Aorta (tissue), 5 donors: ENCODE results near the gene MTCH2. TPM values are rescaled to one million over a fixed set of nuclear protein-coding genes. Genes with fewer than 3 reads are reported as not detected.

Source experiments
- ATAC-seq: fragments of 200-7000 bp; cut with Tn5 transposase; one replicate; pipeline ENCODE4 v1.9.1; 2022; ENCODE audit warnings: moderate library complexity; ENCODE audit not compliant: low FRiP score
- DNase-seq, 2 donors: peaks; one replicate each; pipeline ENCODE4 v3.0.0-alpha.2; 2020
- H3K27ac ChIP-seq, 2 donors: one replicate each; pipeline ENCODE4 v1.5.1; 2013; ENCODE audit warnings: low read length in 2 of 2, mild to moderate bottlenecking in 2 of 2, moderate library complexity in 2 of 2, control low read depth in 1 of 2, inconsistent platforms in 1 of 2, low read depth in 1 of 2
- H3K27me3 ChIP-seq, 2 donors: one replicate each; pipeline ENCODE4 v1.6.1; 2013; ENCODE audit warnings: control low read depth in 1 of 2, low read length in 1 of 2, mild to moderate bottlenecking in 1 of 2, moderate library complexity in 1 of 2; ENCODE audit not compliant: insufficient read depth in 2 of 2, control insufficient read depth in 1 of 2
- H3K36me3 ChIP-seq, 2 donors: one replicate each; pipeline ENCODE4 v1.6.1; 2013; ENCODE audit warnings: control low read depth in 1 of 2, low read length in 1 of 2, mild to moderate bottlenecking in 1 of 2; ENCODE audit not compliant: insufficient read depth in 2 of 2, control insufficient read depth in 1 of 2
- H3K4me1 ChIP-seq, 2 donors: one replicate each; pipeline ENCODE4 v1.6.1; 2013; ENCODE audit warnings: low read length in 2 of 2, control low read depth in 1 of 2, mild to moderate bottlenecking in 1 of 2, moderate library complexity in 1 of 2; ENCODE audit not compliant: insufficient read depth in 2 of 2, control insufficient read depth in 1 of 2
- H3K4me3 ChIP-seq, 2 donors: one replicate each; pipeline ENCODE4 v1.5.1; 2013; ENCODE audit warnings: low read length in 2 of 2, control low read depth in 1 of 2, mild to moderate bottlenecking in 1 of 2
- H3K9me3 ChIP-seq: one replicate; pipeline ENCODE4 v1.6.1; 2013; ENCODE audit warnings: mild to moderate bottlenecking, low read length; ENCODE audit not compliant: control insufficient read depth
- WGBS, 2 donors: extraction: QIAGEN DNeasy Blood & Tissue Kit; methylation state at CpG; one replicate each; pipeline ENCODE4 v1.1.7; 2013; 5-methylcytosine and 5-hydroxymethylcytosine counted together
- intact Hi-C, 2 donors: fragments of 100-400 bp; cut with DNase I; formaldehyde crosslinking; loops; one replicate each; pipeline versions ENCODE4 v1.14.2 to v1.15.0; 2022
- polyA plus RNA-seq, 2 donors: library from polyadenylated mRNA; stranded (reverse); fragments of 200-250 nt; gene quantifications; one replicate each; pipeline ENCODE4 v1.2.3, GENCODE V29; 2013
- total RNA-seq, 2 donors: library from RNA; stranded (reverse); fragmentation: NEBNext Ultra II Directional; extraction: Animal tissue kit (Norgen Biotek cat#: 25700); gene quantifications; one replicate each; pipeline ENCODE4 v1.2.1, GENCODE V29; 2021
- donor health status: healthy with polysubstance abuse.
- donor health status: Bipolar disorder and iron deficiency.
- donor health status: DM: no; HTN: no; CAD: no.
- donor health status: DM: no; HTN: no; CAD: no.
- donor health status: DM: yes; HTN: yes; CAD: no.

The MTCH2 gene
- total and polyA plus RNA-seq, 4 donors, result 28.6 to 47.8 (median 39.3) TPM

- H3K4me1 ChIP-seq, result no peaks in the 10 kb centered on the region
- H3K4me3 ChIP-seq, result peak overlapping the region in 1 of 2 donors; percentile 3
- H3K27ac ChIP-seq, result no peak overlapping the region
- no peaks in the 10 kb centered on the region for H3K27me3 ChIP-seq
- ATAC-seq, result no peak
- intact Hi-C loops, result no loop called here
- no peaks in the 10 kb centered on the region for H3K36me3 ChIP-seq
- peak in 1 of 2 donors; percentile 29 for DNase-seq
- no peaks in the 10 kb centered on the region for H3K9me3 ChIP-seq
- WGBS, 2 donors, result 27 to 28% methylated on average over 91 to 122 of the region's 122 CpGs
These were observed 52.1 kb downstream of the MTCH2 start for GRCh38 chr11:47589977-47590861.

- ATAC-seq, result peak; percentile 42
- Histone ChIP-seq H3K9me3 (no peaks in the 10 kb centered on the region), H3K4me3 (peak overlapping the region in 1 of 2 donors; percentile 3), H3K36me3 (no peaks in the 10 kb centered on the region), H3K27ac (no peak overlapping the region), H3K4me1 (no peaks in the 10 kb centered on the region), H3K27me3 (no peaks in the 10 kb centered on the region)
- intact Hi-C loops, result no loop called here
- WGBS, 2 donors, result 26 to 29% methylated on average over 50 to 51 of the region's 51 CpGs
- DNase-seq, result peak in 1 of 2 donors; percentile 33
These were observed 52.8 kb downstream of the MTCH2 start for GRCh38 chr11:47589584-47589976.

- 80 to 85% methylated on average over 11 of the region's 11 CpGs for WGBS, 2 donors
- Histone ChIP-seq H3K4me1 (no peaks in the 10 kb centered on the region), H3K27me3 (no peaks in the 10 kb centered on the region), H3K27ac (no peak overlapping the region), H3K9me3 (no peaks in the 10 kb centered on the region), H3K36me3 (peaks cover 0 to 2% of the 10 kb centered on the region in 2 donors), H3K4me3 (no peak overlapping the region)
- intact Hi-C loops, result no loop called here
- DNase-seq (peak in 1 of 2 donors; percentile 0), ATAC-seq (no peak)
These were observed 53.2 kb downstream of the MTCH2 start for GRCh38 chr11:47589118-47589517.

- Histone ChIP-seq H3K4me1 (no peaks in the 10 kb centered on the region), H3K4me3 (no peak overlapping the region), H3K36me3 (peaks cover 5 to 6% of the 10 kb centered on the region in 2 donors), H3K9me3 (no peaks in the 10 kb centered on the region), H3K27ac (no peak overlapping the region), H3K27me3 (no peaks in the 10 kb centered on the region)
- 80 to 89% methylated on average over 14 of the region's 14 CpGs for WGBS, 2 donors
- intact Hi-C loops, result no loop called here
- DNase-seq, result peak; percentile 80 to 90
- ATAC-seq, result peak; percentile 61
These were observed 54.5 kb downstream of the MTCH2 start for GRCh38 chr11:47587723-47588326.

GRCh38 chr11:47587039-47587716 is 55.2 kb downstream of the MTCH2 start:
- intact Hi-C loops, result no loop called here
- DNase-seq (peak in 1 of 2 donors; percentile 45), ATAC-seq (no peak)
- Histone ChIP-seq H3K36me3 (peaks cover 5 to 6% of the 10 kb centered on the region in 2 donors), H3K27ac (no peak overlapping the region), H3K4me1 (no peaks in the 10 kb centered on the region), H3K27me3 (no peaks in the 10 kb centered on the region), H3K4me3 (no peak overlapping the region), H3K9me3 (no peaks in the 10 kb centered on the region)
- 78 to 80% methylated on average over 6 of the region's 6 CpGs for WGBS, 2 donors

GRCh38 chr11:47586098-47586855 is 56.1 kb downstream of the MTCH2 start, which contains the start of gene FAM180B:
FAM180B (plus strand) TSS chr11:47586678; CDS start chr11:47586769, 91 bp downstream.
- no peaks in the 10 kb centered on the region for H3K9me3 ChIP-seq
- H3K36me3 ChIP-seq, result peaks cover 5 to 12% of the 10 kb centered on the region in 2 donors
- H3K27me3 ChIP-seq, result no peaks in the 10 kb centered on the region
- ATAC-seq (no peak), DNase-seq (peak in 1 of 2 donors; percentile 60)
- WGBS, 2 donors, result 70 to 73% methylated on average over 12 of the region's 12 CpGs
- intact Hi-C loops, result no loop called here
- H3K27ac ChIP-seq, result no peak within 1 kb of the TSS
- no peaks in the 10 kb centered on the region for H3K4me1 ChIP-seq
- H3K4me3 ChIP-seq, result no peak within 1 kb of the TSS

- intact Hi-C loops, result no loop called here
- no peak for ATAC-seq
- WGBS, 2 donors, result 85 to 89% methylated on average over 5 of the region's 5 CpGs
- Histone ChIP-seq H3K27me3 (no peaks in the 10 kb centered on the region), H3K4me1 (peaks cover 0 to 1% of the 10 kb centered on the region in 2 donors), H3K27ac (no peak overlapping the region), H3K4me3 (no peak overlapping the region), H3K9me3 (no peaks in the 10 kb centered on the region), H3K36me3 (peaks cover 5 to 13% of the 10 kb centered on the region in 2 donors)
- DNase-seq, result peak in 1 of 2 donors; percentile 18
These were observed 58.5 kb downstream of the MTCH2 start for GRCh38 chr11:47583844-47584243.
